ENCODE measurements around the gene ZSWIM8.

DNA sequence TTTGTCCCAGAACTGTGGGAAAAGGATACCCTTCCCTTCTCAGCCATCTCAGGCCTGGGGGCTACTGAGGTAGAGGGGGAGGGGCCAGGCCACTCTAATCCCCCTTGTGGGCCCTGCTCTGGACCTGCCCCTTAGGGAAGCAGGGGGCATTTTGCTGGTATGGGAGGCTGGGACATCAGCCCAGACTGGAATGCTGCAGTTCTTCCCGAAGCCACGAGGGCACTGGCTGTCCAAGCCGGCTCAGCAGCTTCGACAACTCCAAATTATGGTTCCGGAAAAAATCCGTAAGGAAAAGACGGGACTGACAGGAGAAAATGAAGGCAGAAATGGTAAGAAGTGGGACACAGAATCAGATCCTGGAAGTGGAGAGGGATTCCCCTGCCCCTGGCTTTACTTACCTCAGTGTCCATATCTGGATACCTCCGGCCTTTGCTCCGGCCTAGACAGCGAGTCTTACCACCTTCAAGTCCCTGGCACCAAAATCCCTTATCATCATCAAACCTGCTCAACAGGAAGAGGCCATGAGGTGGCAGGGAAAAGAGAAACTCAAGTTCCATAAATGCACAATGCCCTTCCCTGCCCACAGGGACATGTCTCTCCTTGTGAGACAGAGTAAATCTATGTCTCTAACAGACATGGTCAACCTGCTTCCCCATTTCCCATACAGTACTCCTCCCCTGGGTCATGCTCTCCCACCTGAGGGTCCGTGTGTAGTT lies 17.0 kb downstream of the ZSWIM8 start:
- TF ChIP-seq TAF1 (IDR thresholded peaks at IDR 0.05; ENCODE audit: borderline replicate concordance, low read depth, low read length) (no peak), POLR2A (IDR thresholded peaks at IDR 0.05; ENCODE audit: low read depth, low read length) (0 out of 2 replicates have a peak, but pooled peaks have one; percentile 7)

All from GM12892 (cell line).